ENCODE results near the gene STRN.

STRN gene

DNA sequence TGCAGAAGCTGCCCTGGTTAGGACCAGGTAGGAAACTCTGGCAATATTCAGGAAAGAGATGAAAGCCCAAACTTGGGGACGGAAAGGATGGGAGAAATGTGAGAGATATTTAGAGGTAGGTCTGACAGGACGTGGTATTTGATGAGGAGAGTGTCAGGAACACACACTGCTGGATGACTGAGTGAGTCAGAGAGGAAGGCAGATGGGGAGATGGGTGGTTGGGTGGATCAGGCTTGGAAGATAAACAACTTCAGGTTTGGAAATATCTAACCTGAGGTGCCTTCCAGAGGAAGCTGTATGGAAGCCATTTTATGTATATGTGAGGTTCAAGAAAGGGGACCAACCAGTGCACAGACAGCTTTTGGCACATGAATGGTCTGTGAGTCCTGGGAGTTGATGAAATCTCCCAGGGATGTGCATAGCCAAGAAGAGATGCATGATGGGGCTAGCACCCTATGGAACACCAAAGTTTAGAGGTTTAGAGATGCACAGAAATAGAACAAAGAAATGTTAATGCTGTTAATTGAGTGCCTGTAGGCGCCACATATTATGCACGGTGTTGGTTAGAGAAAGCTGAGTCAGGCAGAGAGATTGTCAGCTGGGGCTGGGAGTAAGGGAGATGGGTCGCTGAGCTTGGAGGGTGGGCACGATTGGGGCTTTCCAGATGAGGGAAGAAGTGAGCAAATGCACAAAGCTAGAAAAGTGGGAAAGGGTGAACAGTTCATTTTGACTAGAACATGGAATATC lies 168.8 kb downstream of the STRN start:
- no peak for DNase-seq (ENCODE audit: low read depth in 2 of 2)
